Omental fat pad (tissue), 4 donors: Measurements from ENCODE around the gene NFAT5. TPM values are rescaled to one million over a fixed set of nuclear protein-coding genes. Genes with fewer than 3 reads are reported as not detected.

Experiments used
- ATAC-seq: fragments of 150-250 bp; one replicate; pipeline ENCODE4 v1.9.1; 2016; ENCODE audit warnings: mild to moderate bottlenecking, moderate library complexity; ENCODE audit not compliant: low FRiP score
- DNase-seq: peaks from one replicate; pipeline ENCODE4 v3.0.0-alpha.2; 2019; ENCODE audit warnings: low spot score
- CTCF ChIP-seq, 3 donors: fragments of 450-650 bp; IDR thresholded peaks; one replicate each; pipeline ENCODE4 v1.5.1; 2016 to 2017; ENCODE audit warnings: antibody characterized with exemption in 3 of 3, mild to moderate bottlenecking in 3 of 3, moderate library complexity in 2 of 3
- total RNA-seq, 4 donors: library from RNA; depleted of rRNA; stranded (reverse); fragments of >200 nt; gene quantifications; one replicate each; pipeline ENCODE4 v1.1.0, GENCODE V29; 2016

The NFAT5 gene
- total RNA-seq, 4 donors from 2014 or later = 43.5 to 59.3 (median 50.8) TPM

DNA sequence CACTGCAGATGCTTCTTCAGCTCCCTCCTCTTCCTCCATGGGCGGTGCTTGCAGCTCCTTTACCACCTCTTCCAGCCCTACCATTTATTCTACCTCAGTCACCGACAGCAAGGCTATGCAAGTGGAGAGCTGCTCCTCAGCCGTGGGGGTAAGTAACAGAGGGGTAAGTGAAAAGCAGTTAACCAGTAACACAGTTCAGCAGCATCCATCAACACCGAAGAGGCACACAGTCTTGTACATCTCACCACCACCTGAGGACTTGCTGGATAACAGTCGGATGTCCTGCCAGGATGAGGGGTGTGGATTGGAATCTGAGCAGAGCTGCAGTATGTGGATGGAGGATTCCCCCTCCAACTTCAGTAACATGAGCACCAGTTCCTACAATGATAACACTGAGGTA, 81.3 kb downstream of the NFAT5 start:
- DNase-seq = no peak
- TF ChIP-seq CTCF (IDR thresholded peaks at IDR 0.05) = no peak
- ATAC-seq = no peak

GRCh38 chr16:69651217-69651616, 85.5 kb downstream of the NFAT5 start:
- ATAC-seq (no peak), DNase-seq (no peak)
- TF ChIP-seq CTCF (IDR thresholded peaks at IDR 0.05) = no peak

- no peak for TF ChIP-seq CTCF (IDR thresholded peaks at IDR 0.05)
- ATAC-seq = no peak
- DNase-seq = no peak
Measured at GRCh38 chr16:69654280-69654931, 88.6 kb downstream of the NFAT5 start.

- ATAC-seq = no peak
Measured at GRCh38 chr16:69660166-69660565, 94.4 kb downstream of the NFAT5 start.

GRCh38 chr16:69662901-69663300, 97.1 kb downstream of the NFAT5 start:
- ATAC-seq (no peak), DNase-seq (no peak)
- no peak for TF ChIP-seq CTCF (IDR thresholded peaks at IDR 0.05)

More at GRCh38 chr16:69660166-69660565, 94.4 kb downstream of the NFAT5 start:
- DNase-seq = no peak
- no peak for TF ChIP-seq CTCF (IDR thresholded peaks at IDR 0.05)

- DNase-seq = no peak
- no peak for ATAC-seq
- TF ChIP-seq CTCF (IDR thresholded peaks at IDR 0.05) = no peak
Measured at GRCh38 chr16:69663846-69664245, 98.1 kb downstream of the NFAT5 start.

DNA sequence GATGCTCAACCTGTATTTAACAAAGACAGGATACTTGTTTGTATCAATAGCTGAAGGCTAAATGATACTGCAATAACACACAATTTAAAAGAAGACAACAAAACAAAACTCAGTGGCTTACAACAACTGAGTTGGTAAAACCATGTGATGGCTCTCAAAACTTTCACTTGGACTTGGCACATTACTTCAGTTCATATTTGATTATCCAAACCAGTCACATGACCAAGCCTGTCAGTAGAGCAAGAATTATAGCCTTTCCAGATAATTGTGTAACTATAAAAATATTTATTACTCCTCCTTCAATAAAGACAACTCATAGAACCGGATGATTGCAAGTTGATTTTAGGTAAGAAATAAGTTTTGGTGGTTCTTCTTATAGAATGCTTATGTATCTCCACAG, 103.8 kb downstream of the NFAT5 start:
- TF ChIP-seq CTCF (IDR thresholded peaks at IDR 0.05) = no peak
- no peak for DNase-seq
- no peak for ATAC-seq
